HepG2 (cell line): ENCODE data around the gene PARD3. TPM values are rescaled to one million over a fixed set of nuclear protein-coding genes. Genes with fewer than 3 reads are reported as not detected.
A peak's percentile ranks its signal among the peaks of the same experiment; 100 is the strongest.

ENCODE experiments used
- ATAC-seq: fragments of 200-7000 bp; cut with Tn5 transposase; 3 replicates; pipeline ENCODE4 v1.9.1; 2020; ENCODE audit warnings: mild to moderate bottlenecking, moderate library complexity
- BruUV-seq: library from RNA; stranded (reverse); fragments of 400-500 nt; replicated peaks from 2 replicates; lab custom pipeline; 2021; lab: Mats Ljungman, UMichigan
- CTCF ChIA-PET: fragments of 300-600 bp; formaldehyde crosslinking; extraction: SDS; loops from one replicate; lab custom pipeline; 2021; ENCODE audit warnings: low total read pairs, inconsistent platforms, low intra/inter-chr PET ratio; lab: Yijun Ruan, JAX
- POLR2A ChIA-PET: fragments of 350-600 bp; sonication (Branson Sonifier 250); formaldehyde crosslinking; loops from one replicate; lab custom pipeline; 2020; ENCODE audit warnings: antibody characterized with exemption, inconsistent platforms; lab: Yijun Ruan, JAX
- DNase-seq: peaks from one replicate; pipeline ENCODE4 v3.0.0-alpha.2; 2015; ENCODE audit warnings: low spot score
- FAIRE-seq: peaks from 3 replicates; lab custom pipeline; 2011; peaks lifted over from hg19 to GRCh38; lab: Jason Lieb, UNC
- H2AFZ ChIP-seq: one replicate; pipeline ENCODE4 v1.6.1; 2011; ENCODE audit warnings: low read length, inconsistent platforms
- H3K27ac ChIP-seq: fragments of 300-600 bp; 3 replicates; pipeline ENCODE4 v1.8.0; 2011; ENCODE audit warnings: mixed run types, mild to moderate bottlenecking, mixed read lengths, low read length, inconsistent platforms; ENCODE audit not compliant: insufficient read depth; ENCODE audit errors: extremely low read length
- H3K27me3 ChIP-seq, 2 experiments: fragments of 200-600 bp in 1 of 2; 2 replicates in 1 of 2; 3 replicates in 1 of 2; pipeline versions ENCODE4 v1.6.0 to v1.8.0; 2011; ENCODE audit warnings: low read length in 2 of 2, mild to moderate bottlenecking in 2 of 2, moderate library complexity in 2 of 2, inconsistent platforms in 1 of 2; ENCODE audit not compliant: insufficient read depth in 2 of 2, control insufficient read depth in 1 of 2
- H3K36me3 ChIP-seq, 2 experiments: fragments of 200-600 bp in 1 of 2; replicated peaks in 1 of 2; 2 replicates in 1 of 2; 3 replicates in 1 of 2; pipeline versions ENCODE4 v1.5.1 to v1.8.0; 2011; ENCODE audit warnings: low read length in 2 of 2, inconsistent platforms in 1 of 2; ENCODE audit not compliant: insufficient read depth in 2 of 2, control insufficient read depth in 1 of 2
- H3K4me1 ChIP-seq: 2 replicates; pipeline ENCODE4 v1.5.1; 2012; ENCODE audit warnings: low read length, inconsistent platforms; ENCODE audit not compliant: insufficient read depth
- H3K4me2 ChIP-seq: 2 replicates; pipeline ENCODE4 v1.6.0; 2011; ENCODE audit warnings: low read depth, low read length, inconsistent platforms
- H3K4me3 ChIP-seq, 3 experiments: fragments of 200-600 bp in 1 of 3; sonication (generic), shearing (Covaris generic) in 1 of 3; replicated peaks in 1 of 3; 2 replicates each; pipeline ENCODE4 v1.5.1; 2011 to 2016; ENCODE audit warnings: low read length in 3 of 3, inconsistent platforms in 2 of 3, low read depth in 2 of 3, mild to moderate bottlenecking in 2 of 3, control low read depth in 1 of 3, mixed read lengths in 1 of 3; ENCODE audit not compliant: insufficient read depth in 1 of 3
- H3K79me2 ChIP-seq: one replicate; pipeline ENCODE4 v1.6.1; 2011; ENCODE audit warnings: low read length, inconsistent platforms; ENCODE audit not compliant: insufficient read depth
- H3K9ac ChIP-seq: 2 replicates; pipeline ENCODE4 v1.6.0; 2011; ENCODE audit warnings: mild to moderate bottlenecking, low read depth, low read length, inconsistent platforms; ENCODE audit not compliant: insufficient read depth
- H3K9me3 ChIP-seq: 2 replicates; pipeline ENCODE4 v1.5.1; 2012; ENCODE audit warnings: mild to moderate bottlenecking, low read length
- H4K20me1 ChIP-seq: 2 replicates; pipeline ENCODE4 v1.6.0; 2011; ENCODE audit warnings: inconsistent platforms, mild to moderate bottlenecking, low read length, moderate library complexity; ENCODE audit not compliant: insufficient read depth
- TBX2 ChIP-seq: sonication (generic); formaldehyde crosslinking; IDR thresholded peaks from 2 replicates; pipeline ENCODE4 v1.5.0; 2020; ENCODE audit warnings: missing genetic modification reagents, mild to moderate bottlenecking, borderline replicate concordance
- ZBTB33 ChIP-seq: sonication (generic); formaldehyde crosslinking; IDR thresholded peaks from 2 replicates; pipeline ENCODE4 v1.4.0; 2020; ENCODE audit warnings: missing genetic modification reagents
- WGBS: methylation state at CpG from one replicate; pipeline ENCODE4 v1.1.6; 2017; ENCODE audit warnings: low lambda C conversion rate; 5-methylcytosine and 5-hydroxymethylcytosine counted together
- in situ Hi-C: cut with HindIII; loops from 2 replicates; pipeline ENCODE4 v1.10.0; 2017; ENCODE audit warnings: low pct_unique_long_range_greater_than_20kb; ENCODE audit not compliant: extremely low pct_ligation_motif_present
- intact Hi-C: fragments of 100-400 bp; cut with micrococcal nuclease; formaldehyde crosslinking; loops from one replicate; pipeline ENCODE4 v1.10.0; 2022; ENCODE audit not compliant: unreplicated experiment
- polyA plus RNA-seq, 8 experiments: library from polyadenylated mRNA; depleted of rRNA in 3 of 8; stranded (reverse) in 7 of 8; unstranded in 1 of 8; fragments of >200 nt; fragmentation: Illumina TruSeq in 4 of 8; extraction: Trizol in 4 of 8; gene quantifications; 2 replicates each; pipeline versions ENCODE4 v1.2.1 to v1.2.3, GENCODE V29; 2011 to 2016; ENCODE audit warnings: low read depth in 4 of 8, missing spikeins in 1 of 8, mixed read lengths in 1 of 8; ENCODE audit not compliant: insufficient read depth in 1 of 8
- total RNA-seq, 5 experiments: library from RNA; depleted of rRNA; stranded (reverse); fragments of >200 nt; fragmentation: Illumina TruSeq; extraction: Trizol; gene quantifications; 2 replicates each; pipeline ENCODE4 v1.2.3, GENCODE V29; 2016; ENCODE audit warnings: low read depth in 1 of 5

PARD3 gene
- total and polyA plus RNA-seq, 2 of the 13 experiments (the other 11 are each of a cell fraction or from before 2014, with no cell fraction given) = 40.9 to 60.0 TPM

DNA sequence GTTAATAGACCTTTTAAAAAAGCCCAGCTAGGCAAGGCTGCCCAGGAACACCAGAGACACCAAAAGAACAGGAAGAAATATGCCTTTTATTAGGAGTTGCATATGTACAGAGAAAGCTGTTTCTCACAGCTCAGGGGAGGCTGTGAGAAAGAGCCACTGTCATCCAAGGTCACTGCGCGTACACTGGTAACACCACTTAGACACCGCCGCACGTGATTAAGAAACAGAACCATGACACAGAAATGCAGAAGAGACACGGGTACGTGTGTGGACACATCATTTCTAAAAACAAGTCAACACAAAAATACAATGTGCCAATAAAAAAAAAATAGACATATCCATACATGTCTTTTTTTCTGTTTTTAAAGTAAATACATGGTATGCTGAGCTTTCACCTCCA, 705.6 kb downstream of the PARD3 start:
- in situ Hi-C loops = no loop called here
- WGBS = 91% methylated on average over 7 of the region's 7 CpGs
- H3K4me3 ChIP-seq = no peak overlapping the region

More for the DNA sequence above, 705.6 kb downstream of the PARD3 start:
- H3K27me3 ChIP-seq = no peaks in the 10 kb centered on the region
- no TSS peak for BruUV-seq
- TF ChIP-seq TBX2 (CRISPR knock-in tag) = no peak
- TF ChIP-seq ZBTB33 (CRISPR knock-in tag) = peak; percentile 93
- TF ChIP-seq, all 625 proteins: peak for 1
- H4K20me1 ChIP-seq = no peaks in the 10 kb centered on the region
- ATAC-seq (no peak), DNase-seq (no peak), FAIRE-seq (no peak)
- no peaks in the 10 kb centered on the region for H3K36me3 ChIP-seq
- no peaks in the 10 kb centered on the region for H3K9me3 ChIP-seq
- no peak overlapping the region for H3K9ac ChIP-seq
- no peak overlapping the region for H3K27ac ChIP-seq
- intact Hi-C loops = no loop called here
- no peak overlapping the region for H3K4me2 ChIP-seq
- CTCF ChIA-PET = no interaction called here
- peaks cover 16% of the 10 kb centered on the region for H3K4me1 ChIP-seq
- no peaks in the 10 kb centered on the region for H3K79me2 ChIP-seq
- POLR2A ChIA-PET = interaction anchor here (1.4 kb wide), 1 partner anchor 15 kb away, joined by 3 read pairs; no protein-coding TSS in a partner anchor
- no peak overlapping the region for H2AFZ ChIP-seq
